Neural progenitor cell (in vitro differentiated cells): ENCODE measurements around the gene MRPS6.

Experiments used
- EZH2 ChIP-seq: fragments of 200-600 bp; sonication (generic); IDR thresholded peaks from 2 replicates; pipeline ENCODE4 v1.6.1; 2017; ENCODE audit warnings: antibody characterized with exemption, mild to moderate bottlenecking, moderate library complexity
- EZH2phosphoT487 ChIP-seq: fragments of 200-600 bp; sonication (generic); IDR thresholded peaks from 2 replicates; pipeline ENCODE4 v1.6.1; 2017; ENCODE audit warnings: antibody characterized with exemption

DNA sequence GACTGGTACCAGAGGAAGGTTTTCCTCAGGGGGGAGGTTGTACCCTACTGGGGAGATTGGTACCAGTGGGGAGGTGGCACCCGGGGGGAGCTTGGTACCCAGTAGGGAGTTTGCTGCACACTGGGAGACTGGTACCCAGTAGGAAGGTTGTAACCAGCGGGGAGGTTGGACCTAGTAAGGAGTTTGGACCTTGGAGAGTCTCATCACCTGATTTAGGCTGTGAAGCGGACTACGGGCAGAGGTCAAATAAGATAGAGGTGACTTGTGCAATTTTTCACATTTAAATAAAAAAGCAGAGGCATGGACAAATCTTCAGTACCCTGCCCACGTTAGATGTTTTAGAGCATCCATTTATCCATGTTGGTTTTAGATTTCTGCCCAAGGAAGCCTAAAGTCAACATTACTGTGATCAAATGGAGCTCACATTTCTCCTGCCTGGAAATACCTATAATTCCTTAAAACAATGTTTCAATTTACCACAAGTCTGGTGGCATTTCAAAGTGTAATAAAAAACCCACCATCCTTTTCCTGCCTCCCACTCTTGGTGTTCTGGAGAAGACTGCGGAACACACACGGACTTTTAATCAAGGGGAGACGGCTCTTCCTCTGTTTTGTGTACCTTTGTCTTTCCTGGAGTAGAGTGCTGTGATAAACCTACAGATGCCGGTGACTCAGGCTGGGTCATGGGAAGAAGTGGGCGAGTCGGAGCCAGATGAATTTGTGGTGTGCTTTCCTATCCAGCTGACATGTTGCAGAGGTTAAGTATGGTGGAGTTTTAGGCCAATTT is 36.2 kb upstream of the MRPS6 start:
- TF ChIP-seq EZH2 = no peak
- no peak for TF ChIP-seq EZH2phosphoT487
